Stomach (tissue), 4 donors: ENCODE measurements around the gene MAN1A1.

Experiments used
- CTCF ChIP-seq, 7 experiments: fragments of 450-650 bp in 4 of 7; fragments of 200-600 bp in 3 of 7; sonication (generic) in 3 of 7; IDR thresholded peaks; one replicate each; pipeline ENCODE4 v1.5.1; 2016 to 2019; ENCODE audit warnings: antibody characterized with exemption in 7 of 7, control low read depth in 2 of 7, mild to moderate bottlenecking in 1 of 7
- POLR2A ChIP-seq, 4 donors: fragments of 450-650 bp; IDR thresholded peaks; one replicate each; pipeline ENCODE4 v1.6.1; 2016; ENCODE audit warnings: antibody characterized with exemption in 4 of 4, control low read depth in 2 of 4, mild to moderate bottlenecking in 1 of 4, moderate library complexity in 1 of 4

GRCh38 chr6:119297049-119297448 lies 52.5 kb downstream of the MAN1A1 start:
- TF ChIP-seq CTCF (IDR thresholded peaks at IDR 0.05) (no peak), POLR2A (IDR thresholded peaks at IDR 0.05) (no peak)
